ENCODE data around the gene KCNAB1.

Gene KCNAB1

GRCh38 chr3:156201411-156202405, 81.3 kb downstream of the KCNAB1 start:
- no peak overlapping the region for H3K4me3 ChIP-seq (ENCODE audit: low read depth, low read length)
- no peak for TF ChIP-seq CTCF (IDR thresholded peaks at IDR 0.05; ENCODE audit: borderline replicate concordance, insufficient read depth, low read depth, low read length)

GRCh38 chr3:156206157-156206556, 85.8 kb downstream of the KCNAB1 start:
- no peak for TF ChIP-seq CTCF (IDR thresholded peaks at IDR 0.05; ENCODE audit: borderline replicate concordance, insufficient read depth, low read depth, low read length)
- no peak overlapping the region for H3K4me3 ChIP-seq (ENCODE audit: low read depth, low read length)

GRCh38 chr3:156207802-156208685, 87.7 kb downstream of the KCNAB1 start:
- no peak overlapping the region for H3K4me3 ChIP-seq (ENCODE audit: low read depth, low read length)
- no peak for TF ChIP-seq CTCF (IDR thresholded peaks at IDR 0.05; ENCODE audit: borderline replicate concordance, insufficient read depth, low read depth, low read length)

GRCh38 chr3:156209631-156210335, 89.4 kb downstream of the KCNAB1 start:
- TF ChIP-seq CTCF (IDR thresholded peaks at IDR 0.05; ENCODE audit: borderline replicate concordance, insufficient read depth, low read depth, low read length): no peak
- no peak overlapping the region for H3K4me3 ChIP-seq (ENCODE audit: low read depth, low read length)

GRCh38 chr3:156211583-156211982, 91.2 kb downstream of the KCNAB1 start:
- no peak overlapping the region for H3K4me3 ChIP-seq (ENCODE audit: low read depth, low read length)
- no peak for TF ChIP-seq CTCF (IDR thresholded peaks at IDR 0.05; ENCODE audit: borderline replicate concordance, insufficient read depth, low read depth, low read length)

GRCh38 chr3:156214676-156215075, 94.3 kb downstream of the KCNAB1 start:
- no peak overlapping the region for H3K4me3 ChIP-seq (ENCODE audit: low read depth, low read length)
- TF ChIP-seq CTCF (IDR thresholded peaks at IDR 0.05; ENCODE audit: borderline replicate concordance, insufficient read depth, low read depth, low read length): no peak

Data from GM12875 (cell line).